Ishikawa (cell line): ENCODE measurements around the gene ADGRG6.

Experiments used
- CEBPB ChIP-seq: IDR thresholded peaks from 2 replicates; pipeline ENCODE4 v1.6.1; 2012
- CREB1 ChIP-seq: IDR thresholded peaks from 2 replicates; pipeline ENCODE4 v1.6.1; 2012; ENCODE audit warnings: low read depth
- EGR1 ChIP-seq: IDR thresholded peaks from 2 replicates; pipeline ENCODE4 v1.6.1; 2012
- EP300 ChIP-seq: IDR thresholded peaks from 2 replicates; pipeline ENCODE4 v1.6.1; 2012; ENCODE audit warnings: borderline replicate concordance
- FOXM1 ChIP-seq: IDR thresholded peaks from 2 replicates; pipeline ENCODE4 v1.6.1; 2012; ENCODE audit warnings: low read depth, borderline replicate concordance
- MAX ChIP-seq: IDR thresholded peaks from 2 replicates; pipeline ENCODE4 v1.6.1; 2012
- NFIC ChIP-seq: IDR thresholded peaks from 2 replicates; pipeline ENCODE4 v1.6.1; 2012
- RAD21 ChIP-seq: IDR thresholded peaks from 2 replicates; pipeline ENCODE4 v1.6.1; 2012; ENCODE audit warnings: low read depth
- REST ChIP-seq: IDR thresholded peaks from 2 replicates; pipeline ENCODE4 v1.6.1; 2012; ENCODE audit warnings: low read depth, mild to moderate bottlenecking
- TAF1 ChIP-seq: IDR thresholded peaks from 2 replicates; pipeline ENCODE4 v1.6.1; 2012; ENCODE audit warnings: low read depth, mild to moderate bottlenecking
- TCF12 ChIP-seq: IDR thresholded peaks from 2 replicates; pipeline ENCODE4 v1.6.1; 2012; ENCODE audit warnings: low read depth
- TEAD4 ChIP-seq: IDR thresholded peaks from 2 replicates; pipeline ENCODE4 v1.6.1; 2012
- YY1 ChIP-seq: IDR thresholded peaks from 2 replicates; pipeline ENCODE4 v1.6.1; 2012; ENCODE audit warnings: low read depth
- ZBTB7A ChIP-seq: IDR thresholded peaks from 2 replicates; pipeline ENCODE4 v1.6.1; 2012; ENCODE audit warnings: low read depth
- TF ChIP-seq, protein P1 (sequence below): IDR thresholded peaks from 2 replicates; pipeline ENCODE4 v1.6.1; 2012

The ADGRG6 gene

DNA sequence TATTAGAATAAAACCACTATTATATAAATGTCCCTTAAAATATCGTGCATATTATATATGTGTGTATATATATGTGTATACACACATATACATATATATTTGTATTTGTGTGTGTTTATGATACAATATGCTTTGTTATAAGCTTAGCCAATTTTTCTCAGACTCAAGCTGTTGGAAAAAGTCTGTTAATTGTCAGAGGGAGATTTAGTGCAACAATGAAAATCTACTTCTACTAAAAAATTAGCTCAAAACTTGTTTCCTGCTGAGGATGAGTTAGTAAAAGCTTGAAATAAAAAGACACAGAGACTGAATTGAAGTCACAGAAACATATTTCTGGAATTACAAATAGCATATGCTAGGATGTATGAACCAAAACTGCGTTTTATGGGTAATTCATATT, 79.4 kb downstream of the ADGRG6 start:
- TF ChIP-seq RAD21 = no peak
- TF ChIP-seq, protein P1, sequence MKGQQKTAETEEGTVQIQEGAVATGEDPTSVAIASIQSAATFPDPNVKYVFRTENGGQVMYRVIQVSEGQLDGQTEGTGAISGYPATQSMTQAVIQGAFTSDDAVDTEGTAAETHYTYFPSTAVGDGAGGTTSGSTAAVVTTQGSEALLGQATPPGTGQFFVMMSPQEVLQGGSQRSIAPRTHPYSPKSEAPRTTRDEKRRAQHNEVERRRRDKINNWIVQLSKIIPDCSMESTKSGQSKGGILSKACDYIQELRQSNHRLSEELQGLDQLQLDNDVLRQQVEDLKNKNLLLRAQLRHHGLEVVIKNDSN = no peak
- no peak for TF ChIP-seq YY1
- TF ChIP-seq EGR1 = no peak
- TF ChIP-seq FOXM1 = no peak

GRCh38 chr6:142381845-142382378, 80.1 kb downstream of the ADGRG6 start:
- no peak for TF ChIP-seq TEAD4
- TF ChIP-seq FOXM1 = no peak
- no peak for TF ChIP-seq CEBPB
- TF ChIP-seq EGR1 = no peak
- TF ChIP-seq NFIC = no peak
- TF ChIP-seq RAD21 = no peak
- no peak for TF ChIP-seq CREB1
- TF ChIP-seq TCF12 = no peak
- TF ChIP-seq REST = no peak
- TF ChIP-seq, protein P1 = no peak
- TF ChIP-seq MAX = no peak
- TF ChIP-seq TAF1 = no peak
- TF ChIP-seq YY1 = no peak
- TF ChIP-seq ZBTB7A = no peak

DNA sequence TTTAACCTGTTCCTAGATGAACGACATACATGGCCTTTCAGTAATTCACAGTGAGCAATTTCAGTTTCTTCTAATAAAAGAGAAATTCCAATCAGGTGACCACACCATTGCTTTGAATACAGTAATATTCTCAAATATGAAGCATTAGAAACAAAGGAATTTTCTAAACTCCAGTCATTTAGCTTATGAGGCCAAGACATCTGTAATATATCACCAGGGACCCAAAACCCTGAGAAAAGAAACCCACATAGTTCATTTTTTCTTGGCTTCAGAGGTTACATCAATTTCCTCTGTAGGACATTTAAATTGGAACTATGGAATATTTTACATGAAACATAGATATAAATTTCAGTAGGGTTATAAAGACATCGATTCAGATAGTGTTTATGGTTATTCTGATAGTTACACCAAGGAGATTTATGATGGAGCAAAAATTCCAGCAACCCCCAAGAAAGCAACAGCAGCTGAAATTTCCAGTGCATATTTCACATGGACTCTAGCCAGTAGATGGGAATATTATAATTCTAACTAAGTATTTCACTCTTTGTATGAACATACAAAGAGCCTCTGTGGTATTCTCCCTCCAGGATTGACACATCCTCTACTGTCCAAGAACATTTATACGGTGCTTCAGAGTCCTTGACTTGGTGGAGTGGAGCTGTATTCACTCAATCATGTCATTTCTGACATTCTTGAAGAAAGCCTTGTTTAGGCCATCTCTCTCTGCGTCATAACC, 82.9 kb downstream of the ADGRG6 start:
- TF ChIP-seq, protein P1 = no peak
- no peak for TF ChIP-seq MAX
- TF ChIP-seq NFIC = no peak
- TF ChIP-seq CEBPB = no peak
- TF ChIP-seq RAD21 = no peak
- TF ChIP-seq REST = no peak
- no peak for TF ChIP-seq YY1
- no peak for TF ChIP-seq ZBTB7A
- TF ChIP-seq FOXM1 = no peak
- no peak for TF ChIP-seq CREB1
- TF ChIP-seq TEAD4 = no peak
- no peak for TF ChIP-seq TCF12

- TF ChIP-seq ZBTB7A = no peak
- no peak for TF ChIP-seq NFIC
- no peak for TF ChIP-seq CREB1
- no peak for TF ChIP-seq EP300
- no peak for TF ChIP-seq REST
- no peak for TF ChIP-seq FOXM1
- no peak for TF ChIP-seq MAX
- no peak for TF ChIP-seq TEAD4
- TF ChIP-seq TCF12 = no peak
- TF ChIP-seq, protein P1 = no peak
- TF ChIP-seq RAD21 = no peak
- TF ChIP-seq YY1 = no peak
- TF ChIP-seq EGR1 = no peak
- TF ChIP-seq TAF1 = no peak
- TF ChIP-seq CEBPB = no peak
Observed at GRCh38 chr6:142385352-142385751, 83.5 kb downstream of the ADGRG6 start.
